ENCODE measurements around the gene PI4KA.

DNA sequence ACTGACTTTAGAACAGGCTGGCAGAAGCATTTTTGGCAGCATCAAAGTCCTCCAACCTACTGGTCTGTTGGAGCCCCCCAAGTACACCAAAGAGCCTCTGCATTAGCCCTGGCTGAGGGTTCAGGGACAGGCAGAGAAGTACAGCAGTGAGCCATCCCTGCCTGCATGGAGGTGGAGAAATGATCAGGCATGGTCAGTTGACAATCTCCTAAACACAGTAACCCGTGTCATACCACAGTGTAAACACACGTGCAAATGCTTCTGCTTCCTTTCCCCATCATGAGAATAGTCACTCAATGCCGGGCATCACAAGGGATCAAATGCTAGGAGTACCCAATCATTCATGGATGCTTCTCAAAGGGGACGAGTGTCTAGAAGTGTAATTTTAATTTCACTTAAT is 76.5 kb downstream of the PI4KA start:
- TF ChIP-seq POLR2A (IDR thresholded peaks at IDR 0.05; ENCODE audit: low read depth, low read length), result no peak
- TF ChIP-seq POLR2AphosphoS5 (IDR thresholded peaks at IDR 0.05; ENCODE audit: low read depth, low read length), result no peak

Data from GM12892 (cell line).